ENCODE measurements around the gene SLC7A8.

- TF ChIP-seq CTCF (IDR thresholded peaks at IDR 0.05) (no peak), POLR2A (IDR thresholded peaks at IDR 0.05) (no peak)
Measured at GRCh38 chr14:23128969-23129758, 54.3 kb downstream of the SLC7A8 start.

Data from lower leg skin (tissue), 3 donors.